ENCODE results near the gene RBM28. TPM values are rescaled to one million over a fixed set of nuclear protein-coding genes. Genes with fewer than 3 reads are reported as not detected.
A peak's percentile ranks its signal among the peaks of the same experiment; 100 is the strongest.
"Not testable (repeated sequence)": the region's sequence is repeated elsewhere in the genome, so short reads cannot be mapped to it uniquely, and the experiment has no call there.

Gene RBM28
- total RNA-seq, 1 donor from 2014 or later, result 6.7 TPM

DNA sequence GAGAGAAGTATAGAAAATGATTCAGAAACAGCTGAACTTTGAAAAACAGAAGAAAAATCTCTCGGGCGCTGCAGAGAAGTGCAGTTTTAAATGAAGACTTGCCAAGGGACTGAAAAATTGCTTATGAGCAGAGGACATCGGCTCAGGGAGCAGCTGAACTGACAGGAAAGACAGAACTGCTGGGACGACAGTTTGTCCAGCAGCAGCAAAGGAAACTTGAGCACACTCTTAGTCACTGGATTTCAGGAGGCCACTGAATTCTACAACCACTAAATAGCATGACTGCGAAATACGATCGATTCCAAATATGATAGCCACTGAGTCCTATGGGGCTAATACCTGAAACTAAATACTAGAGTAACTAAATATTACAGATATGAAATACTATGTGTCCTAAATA, 59.6 kb downstream of the RBM28 start:
- no peak for DNase-seq (ENCODE audit: low spot score)

DNA sequence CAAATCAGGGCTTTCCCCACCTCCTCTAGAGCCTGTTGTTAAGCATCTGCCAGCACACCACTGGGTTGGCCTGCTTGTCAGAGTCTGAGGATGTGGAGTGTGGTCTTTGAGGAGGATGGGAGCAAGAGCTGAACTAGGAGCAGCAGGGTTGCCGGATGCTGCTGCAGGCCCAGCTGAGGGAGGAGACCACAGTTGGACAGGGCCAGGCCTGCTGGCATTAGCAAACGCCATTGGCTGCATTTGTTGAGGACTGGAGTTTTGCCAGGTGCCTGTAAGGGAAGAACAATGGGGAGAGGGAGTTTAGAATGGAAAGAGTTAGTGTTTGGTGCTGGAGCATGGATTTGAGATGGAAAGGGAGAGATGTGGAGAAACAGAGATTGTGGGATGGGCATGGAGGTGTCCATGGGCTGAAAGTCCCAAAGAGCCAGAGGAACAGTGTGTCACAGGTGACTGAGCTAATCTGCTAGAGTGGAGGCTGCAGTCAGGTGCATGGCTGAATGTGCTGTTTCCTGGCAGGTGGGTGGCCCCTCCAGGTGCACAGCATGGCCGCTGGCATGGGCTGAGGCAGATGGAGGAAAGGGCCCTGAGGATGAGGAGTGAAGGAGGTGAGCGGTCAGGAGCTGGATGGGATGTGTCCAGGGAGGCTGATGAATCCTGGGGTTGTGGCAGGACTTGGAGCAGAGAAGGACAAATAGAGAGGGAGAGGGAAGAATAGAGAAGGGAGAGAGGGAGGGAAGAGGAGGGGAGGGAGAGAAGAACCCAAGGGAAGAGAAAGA, 61.9 kb downstream of the RBM28 start:
- no peak for DNase-seq (ENCODE audit: low spot score)

DNA sequence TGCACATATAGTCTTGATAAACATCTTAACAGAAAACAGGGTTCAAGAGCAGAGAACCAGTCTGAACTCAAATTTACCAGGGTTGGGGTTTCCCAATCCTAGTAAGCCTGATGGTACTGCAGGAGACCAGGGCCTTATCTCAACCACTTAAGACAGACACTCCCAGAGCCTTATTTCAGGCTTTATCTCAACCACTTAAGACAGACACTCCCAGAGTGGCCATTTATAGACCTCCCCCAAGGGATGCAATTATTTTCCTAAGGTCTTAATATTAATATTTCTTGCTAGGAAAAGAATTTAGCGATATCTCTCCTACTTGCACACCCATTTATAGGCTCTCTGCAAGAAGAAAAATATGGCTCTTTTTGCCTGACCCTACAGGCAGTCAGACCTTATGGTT, 63.3 kb downstream of the RBM28 start:
- not testable (repeated sequence) for DNase-seq (ENCODE audit: low spot score)

DNA sequence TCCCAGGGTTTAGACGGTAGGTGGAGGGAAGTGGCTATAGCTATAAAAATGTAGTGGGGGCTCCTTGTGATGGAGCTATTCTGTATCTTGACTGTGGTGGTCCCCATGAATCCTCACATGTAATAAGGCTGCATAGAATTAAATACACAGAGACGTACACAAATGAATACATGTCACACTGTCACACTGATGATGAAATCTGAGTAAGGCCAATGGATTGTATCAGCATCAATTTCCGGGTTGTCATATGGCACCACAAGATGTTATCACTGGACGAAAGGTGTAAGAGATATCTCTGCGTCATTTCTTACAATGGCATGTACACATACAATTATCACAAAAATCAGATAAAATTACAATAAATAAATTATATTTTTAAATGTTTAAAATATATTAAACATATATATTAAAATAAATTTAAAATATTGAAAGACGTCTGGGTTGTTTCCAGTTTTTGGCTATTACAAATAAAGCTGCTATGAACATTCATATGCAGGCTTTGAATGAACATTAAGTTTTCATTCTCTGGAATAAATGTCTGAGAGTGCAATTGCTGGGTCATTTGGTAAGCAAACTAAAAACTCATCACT, 64.5 kb downstream of the RBM28 start:
- DNase-seq (ENCODE audit: low spot score), result no peak

DNA sequence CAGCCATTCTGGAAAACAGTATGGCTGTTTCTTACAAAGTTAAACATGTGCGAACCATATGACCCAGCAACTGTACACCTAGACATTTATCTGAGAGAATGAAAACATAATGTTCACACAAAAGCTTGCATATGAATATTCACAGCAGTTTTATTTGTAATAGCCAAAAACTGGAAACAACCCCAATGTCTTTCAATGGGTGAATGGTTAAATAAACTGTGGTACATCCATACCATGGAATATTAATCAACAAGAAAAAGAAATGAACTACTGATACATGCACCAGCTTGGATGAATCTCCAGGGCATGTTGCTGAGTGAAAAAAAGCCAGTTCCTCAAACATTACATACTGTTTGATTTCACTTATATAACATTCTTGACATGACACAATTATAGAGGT, 65.3 kb downstream of the RBM28 start:
- no peak for DNase-seq (ENCODE audit: low spot score)

DNA sequence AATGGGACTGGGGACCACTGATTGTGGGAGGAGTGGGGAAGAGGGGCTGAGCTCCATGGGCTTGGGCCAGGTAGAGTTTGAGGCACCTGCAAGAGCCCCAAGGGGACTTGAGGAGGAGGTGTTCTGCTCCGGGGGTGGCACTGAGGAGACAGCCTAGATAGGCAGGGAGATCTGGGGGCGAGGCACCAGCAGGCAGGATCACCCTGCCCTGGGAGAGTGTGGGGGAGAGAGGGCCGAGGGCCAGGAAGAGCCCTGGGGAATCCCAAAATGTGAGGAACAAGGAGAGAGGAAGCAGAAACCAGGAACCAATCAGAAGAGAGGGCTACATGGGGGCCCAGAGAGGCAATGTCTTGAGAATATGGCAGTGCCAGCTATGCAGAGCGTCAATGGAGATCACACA, 68.0 kb downstream of the RBM28 start:
- DNase-seq (ENCODE audit: low spot score), result no peak

DNA sequence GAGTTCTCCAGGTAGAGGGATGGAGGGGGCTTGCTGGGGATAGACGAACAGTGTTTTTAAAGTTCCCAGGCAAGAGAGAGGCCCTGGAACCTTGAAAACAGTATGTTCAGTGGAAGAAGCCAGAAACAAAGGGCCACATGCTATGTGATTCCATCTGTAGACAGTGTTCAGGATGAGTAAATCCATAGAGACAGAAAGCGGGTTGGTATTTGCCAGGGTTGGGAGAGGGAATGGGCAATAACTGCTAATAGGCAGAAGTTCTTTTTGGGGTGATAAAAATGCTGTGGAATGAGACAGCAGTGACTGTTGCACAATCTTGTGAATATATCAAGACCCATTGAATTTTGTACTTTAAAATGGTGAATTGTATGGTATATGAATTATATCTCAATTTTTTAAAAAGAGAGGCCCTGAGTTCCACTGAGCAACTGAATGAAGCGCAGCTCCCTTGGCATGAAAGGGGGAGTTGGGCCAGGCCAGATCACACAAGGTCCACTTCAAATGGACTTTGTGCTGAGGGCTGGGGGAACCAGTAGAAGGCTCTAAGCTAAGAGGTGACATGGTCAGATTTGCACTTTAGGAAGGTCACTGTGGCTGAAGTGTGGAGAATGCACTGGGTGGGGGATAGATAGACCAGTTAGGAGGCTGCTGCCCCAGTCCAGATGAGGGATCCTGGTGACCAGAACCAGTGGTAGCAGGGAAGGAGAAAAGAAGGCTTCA, 68.7 kb downstream of the RBM28 start:
- DNase-seq (ENCODE audit: low spot score), result no peak

DNA sequence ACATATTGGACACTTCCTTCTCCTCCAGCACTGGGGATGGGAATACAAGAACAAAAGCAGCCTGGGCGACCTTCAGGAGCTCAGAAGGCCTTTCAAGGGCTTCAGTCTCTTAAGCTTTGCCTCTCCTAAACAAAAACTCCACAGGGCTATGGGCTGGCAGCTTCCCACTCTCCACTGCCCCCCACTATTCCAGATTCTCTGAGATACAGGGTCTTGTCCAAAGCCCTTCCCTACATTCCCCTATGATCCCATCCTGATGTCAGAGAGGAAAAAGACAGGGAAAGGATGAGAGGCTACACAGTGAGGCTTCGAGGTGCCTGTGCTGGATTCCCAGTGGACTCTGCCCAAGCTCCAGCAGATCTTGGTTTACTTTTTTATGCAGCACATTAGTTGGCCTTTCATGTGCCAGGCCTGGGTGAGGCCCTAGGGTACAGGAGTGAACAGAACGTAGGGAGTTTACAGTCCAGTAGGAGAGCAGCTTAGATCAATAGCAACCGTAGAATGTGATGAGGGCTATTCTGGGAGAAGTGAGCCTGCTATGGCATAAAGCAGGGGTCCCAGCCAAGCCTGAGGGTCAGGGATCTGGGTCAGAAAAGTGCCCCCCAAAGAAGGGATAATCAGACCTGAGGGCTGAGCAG, 69.3 kb downstream of the RBM28 start:
- no peak for DNase-seq (ENCODE audit: low spot score)

DNA sequence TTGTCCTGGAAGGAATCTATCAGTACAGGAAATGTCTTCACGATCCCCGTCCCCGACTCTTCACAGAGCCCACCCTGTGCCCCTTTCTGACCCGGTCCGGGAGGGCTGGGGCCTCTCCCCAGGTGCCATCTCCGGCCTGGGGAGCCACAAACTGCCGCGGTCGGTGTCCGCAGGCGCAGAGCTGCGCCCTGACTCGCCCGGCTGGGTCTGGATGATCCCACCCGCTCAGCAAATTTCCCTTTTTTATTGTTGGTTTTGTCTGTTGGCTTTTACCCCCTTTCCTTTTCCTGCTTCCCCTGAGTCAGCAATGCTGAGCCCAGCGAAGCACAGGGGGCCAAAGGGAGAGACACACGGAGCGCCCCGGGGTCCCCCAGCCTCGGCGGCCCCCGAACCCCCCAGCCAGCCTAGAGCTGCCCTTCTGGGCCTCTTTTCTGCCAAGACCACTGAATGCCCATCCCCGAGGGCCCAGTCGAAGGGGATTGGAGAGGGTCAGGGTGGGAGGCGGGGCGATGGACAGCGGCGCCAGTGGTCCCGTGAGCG, 71.7 kb downstream of the RBM28 start:
- DNase-seq (ENCODE audit: low spot score), result no peak

DNA sequence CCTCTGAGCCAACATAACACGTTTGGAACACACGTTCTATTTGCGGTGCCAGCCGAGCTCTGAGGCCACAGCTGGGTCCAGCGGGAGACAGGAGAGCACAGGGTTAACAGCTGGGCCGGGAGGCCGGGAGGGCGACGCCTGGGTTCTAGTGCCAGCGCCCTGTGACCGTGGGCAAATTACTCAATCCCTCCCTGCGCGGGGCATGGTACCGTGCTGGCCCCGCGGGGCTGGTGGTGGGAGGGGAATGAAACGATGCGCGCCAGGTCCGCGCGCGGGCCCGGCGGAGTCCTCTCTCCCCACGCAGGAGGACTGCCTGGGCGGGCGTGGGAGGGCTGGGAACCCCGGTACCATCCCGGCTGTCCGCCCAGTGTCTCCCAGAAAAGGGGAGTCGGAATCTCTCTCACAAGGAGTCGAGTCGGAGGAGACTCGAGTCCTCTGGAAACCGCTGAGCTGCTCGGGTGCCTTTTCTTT, 72.2 kb downstream of the RBM28 start:
- no peak for DNase-seq (ENCODE audit: low spot score)

DNA sequence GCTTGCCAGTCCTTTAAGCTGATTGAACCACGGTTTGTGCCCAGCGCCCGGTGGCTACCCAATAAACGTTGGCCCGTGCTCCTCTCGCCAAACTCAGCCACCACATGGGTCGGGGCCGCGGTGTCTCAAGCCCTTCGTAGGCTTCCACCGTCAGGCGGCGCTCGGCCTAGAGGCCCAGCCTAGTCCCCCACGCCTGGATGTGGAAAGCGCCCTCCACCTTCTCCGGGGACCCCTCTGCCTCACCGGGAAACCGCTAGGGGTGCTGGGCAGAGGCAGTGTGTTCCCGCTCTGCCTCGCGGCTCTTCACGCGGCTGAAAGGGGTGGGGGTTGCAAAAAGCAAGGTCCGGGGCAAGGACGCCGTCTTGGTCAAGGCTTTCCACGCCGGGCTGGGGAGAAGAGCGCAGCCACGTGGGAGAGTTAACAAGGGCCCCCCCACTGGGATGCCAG, 72.9 kb downstream of the RBM28 start:
- DNase-seq (ENCODE audit: low spot score), result no peak

DNA sequence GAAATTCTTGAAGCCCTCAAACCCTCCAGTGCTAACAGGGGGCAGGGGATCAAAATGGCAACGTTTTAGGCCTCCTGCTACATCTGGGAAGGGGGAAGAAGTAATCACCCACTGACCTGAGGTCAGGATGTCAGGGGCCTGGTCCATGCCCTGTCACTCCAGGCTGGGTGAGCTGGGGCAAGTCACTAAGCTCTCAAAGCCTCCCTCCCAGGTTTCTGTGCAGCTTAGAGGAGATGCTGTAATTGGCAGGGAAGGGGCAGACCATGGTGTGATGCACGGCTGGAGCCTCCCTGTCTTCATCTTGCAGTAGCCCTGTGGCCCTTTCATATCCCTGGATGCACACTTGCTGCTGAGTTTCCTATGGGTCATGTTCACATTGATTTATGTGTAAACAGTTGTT, 75.5 kb downstream of the RBM28 start:
- DNase-seq (ENCODE audit: low spot score), result no peak

DNA sequence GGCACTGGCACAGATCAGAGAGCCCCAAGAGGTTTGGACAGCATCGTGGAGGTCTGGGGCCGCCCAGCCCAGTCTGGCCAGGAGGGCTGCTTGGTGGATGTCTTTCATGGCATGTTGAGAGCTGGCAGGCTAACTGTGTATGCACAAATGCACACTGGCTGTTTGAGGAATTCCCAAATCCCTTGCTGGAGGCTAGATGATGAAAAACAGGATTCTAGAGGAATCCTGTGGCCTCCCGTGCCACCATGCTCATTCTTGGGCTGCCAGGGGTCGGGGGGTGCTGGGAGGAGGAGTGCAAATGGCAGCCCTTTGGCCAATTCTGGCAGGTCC, 76.1 kb downstream of the RBM28 start:
- DNase-seq (ENCODE audit: low spot score), result no peak

DNA sequence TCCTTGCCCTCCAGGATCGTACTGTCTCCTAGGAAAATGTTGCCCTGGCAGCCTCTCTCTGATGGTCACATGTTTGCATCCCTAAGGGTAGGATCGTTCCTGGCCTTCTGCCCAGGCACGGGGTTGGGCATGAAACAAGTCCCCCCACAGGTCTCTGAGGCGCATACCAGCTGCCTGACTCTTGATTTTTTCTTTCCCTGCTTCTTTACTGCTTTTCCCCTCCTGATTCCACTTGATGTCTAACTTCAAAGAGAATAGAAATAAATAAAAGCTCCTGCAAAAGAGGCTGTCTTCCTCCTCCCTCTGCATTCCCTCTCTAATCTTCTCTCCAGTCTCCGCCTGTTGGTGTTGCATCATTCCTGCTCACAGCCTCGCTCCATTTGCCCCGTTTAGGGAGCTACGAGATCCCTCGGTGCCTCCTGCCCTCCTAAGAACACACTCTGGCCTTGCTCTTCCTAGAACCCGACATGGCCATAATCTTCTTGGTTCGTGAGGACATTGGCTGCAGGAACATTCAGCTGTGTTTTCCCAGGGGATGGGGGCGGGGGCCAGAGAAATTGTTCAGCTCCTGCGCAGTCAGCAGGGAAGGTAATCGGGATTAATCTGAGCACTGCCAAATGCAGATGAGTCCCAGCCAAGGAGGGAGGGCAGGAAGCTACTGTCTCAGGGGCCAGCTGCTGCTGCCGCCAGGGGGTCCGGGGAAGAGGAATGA, 76.7 kb downstream of the RBM28 start:
- DNase-seq (ENCODE audit: low spot score), result peak; percentile 97

DNA sequence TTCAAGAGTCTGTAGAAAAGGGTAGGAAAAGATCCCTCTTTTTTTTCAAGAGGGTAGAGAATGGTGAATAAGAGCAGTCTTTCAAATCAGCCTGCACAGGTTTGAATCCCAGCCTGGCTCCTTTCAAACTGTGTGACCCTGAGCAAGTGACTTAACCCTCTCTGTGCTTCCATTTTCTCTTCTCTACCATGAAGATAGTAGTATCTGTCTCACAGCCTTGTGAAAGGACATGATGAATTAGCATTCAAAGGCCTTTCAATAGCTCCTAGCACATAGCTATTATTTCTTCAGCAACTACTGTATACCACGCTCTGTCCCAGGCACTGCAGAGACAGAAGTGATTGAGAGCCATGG, 77.2 kb downstream of the RBM28 start:
- no peak for DNase-seq (ENCODE audit: low spot score)

DNA sequence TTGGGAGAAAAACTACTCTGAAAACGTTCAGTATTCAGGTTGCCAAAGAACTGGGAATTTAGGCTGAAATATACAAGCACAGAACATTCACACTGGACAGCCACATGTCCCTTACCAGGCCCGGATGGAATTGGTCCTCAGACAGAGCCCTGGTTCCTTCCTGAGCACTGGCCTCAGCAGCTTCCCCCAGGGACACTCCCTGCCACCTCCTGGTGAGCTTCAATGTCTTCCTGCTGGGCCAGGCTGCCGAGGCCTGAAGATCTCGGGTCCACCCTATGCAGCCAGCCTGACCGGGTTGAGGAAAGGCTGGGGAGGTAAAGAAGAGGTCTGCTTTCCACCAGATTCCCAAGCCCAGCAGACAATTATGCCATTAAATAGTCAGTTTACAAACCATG, 77.8 kb downstream of the RBM28 start:
- DNase-seq (ENCODE audit: low spot score), result no peak

DNA sequence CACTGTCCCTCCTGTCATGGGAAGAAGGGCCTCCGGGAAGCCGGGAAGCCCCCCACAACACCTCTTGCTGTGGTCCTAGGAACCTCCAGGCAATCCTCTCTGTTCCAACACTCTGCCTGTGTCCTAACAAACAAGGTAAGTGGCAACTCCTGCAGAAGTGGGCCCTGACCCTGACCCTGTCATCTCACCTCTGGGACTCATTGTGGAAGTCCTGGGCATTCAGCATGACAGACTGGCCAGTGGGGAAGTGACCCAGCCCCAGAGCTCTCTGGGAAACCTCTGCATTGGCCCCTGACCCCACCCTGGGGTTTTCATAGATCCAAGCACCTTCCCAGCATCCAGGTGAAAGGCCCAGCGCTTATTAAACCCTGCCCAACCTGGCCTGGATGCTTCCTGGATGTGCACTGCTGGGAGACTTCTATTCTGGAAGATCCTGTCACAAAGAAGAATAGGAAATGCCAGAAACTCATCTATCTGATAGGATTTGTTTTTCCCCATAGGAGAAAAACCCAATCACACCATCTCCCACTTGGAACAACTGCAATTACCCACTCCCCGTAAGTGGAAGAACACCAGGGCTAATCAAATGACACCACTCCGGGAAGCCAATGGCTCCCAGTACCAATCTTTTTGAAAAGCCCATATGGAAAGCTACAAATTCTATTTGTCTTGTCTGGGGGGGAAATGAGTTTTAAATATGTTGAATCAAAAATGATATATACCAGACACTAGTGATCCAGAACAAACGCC, 78.4 kb downstream of the RBM28 start:
- no peak for DNase-seq (ENCODE audit: low spot score)

DNA sequence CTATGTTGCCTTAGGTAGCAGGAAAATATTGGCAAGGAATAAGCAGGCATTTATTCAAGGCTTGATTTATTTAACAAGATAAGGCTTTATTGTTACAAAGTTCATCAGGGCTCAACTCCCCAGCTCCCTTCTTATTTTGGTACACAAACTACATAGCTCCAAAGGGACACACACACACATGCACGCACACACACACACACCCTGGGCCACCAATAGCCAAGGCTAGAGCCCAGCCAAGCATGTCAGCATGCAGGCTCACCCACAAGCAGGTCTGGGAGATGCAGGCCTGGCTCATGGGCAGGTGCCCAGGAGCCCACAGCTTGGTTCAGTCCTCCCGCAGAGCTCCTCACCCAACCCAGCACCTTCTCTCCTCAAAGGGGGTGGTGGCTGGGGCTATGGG, 79.2 kb downstream of the RBM28 start:
- DNase-seq (ENCODE audit: low spot score), result no peak

DNA sequence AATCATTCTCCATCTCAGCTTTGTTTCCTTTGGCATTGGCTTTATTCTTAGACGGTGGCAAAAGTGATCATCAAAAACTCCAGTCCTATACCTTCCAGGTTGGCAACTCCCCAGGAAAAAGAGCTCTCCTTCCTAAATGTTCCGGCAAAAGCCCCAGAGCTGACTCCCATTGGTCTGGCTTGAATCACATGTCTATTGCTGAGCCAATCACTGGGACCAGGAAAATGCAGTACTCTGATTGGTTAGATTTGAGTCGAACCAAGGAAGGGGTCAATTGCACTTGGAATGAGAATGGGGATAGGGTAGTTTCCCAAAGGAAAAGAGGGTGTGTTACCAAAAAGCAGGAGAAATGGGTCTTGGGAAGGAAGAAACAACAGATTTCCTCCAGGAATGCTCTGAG, 80.3 kb downstream of the RBM28 start:
- no peak for DNase-seq (ENCODE audit: low spot score)

DNA sequence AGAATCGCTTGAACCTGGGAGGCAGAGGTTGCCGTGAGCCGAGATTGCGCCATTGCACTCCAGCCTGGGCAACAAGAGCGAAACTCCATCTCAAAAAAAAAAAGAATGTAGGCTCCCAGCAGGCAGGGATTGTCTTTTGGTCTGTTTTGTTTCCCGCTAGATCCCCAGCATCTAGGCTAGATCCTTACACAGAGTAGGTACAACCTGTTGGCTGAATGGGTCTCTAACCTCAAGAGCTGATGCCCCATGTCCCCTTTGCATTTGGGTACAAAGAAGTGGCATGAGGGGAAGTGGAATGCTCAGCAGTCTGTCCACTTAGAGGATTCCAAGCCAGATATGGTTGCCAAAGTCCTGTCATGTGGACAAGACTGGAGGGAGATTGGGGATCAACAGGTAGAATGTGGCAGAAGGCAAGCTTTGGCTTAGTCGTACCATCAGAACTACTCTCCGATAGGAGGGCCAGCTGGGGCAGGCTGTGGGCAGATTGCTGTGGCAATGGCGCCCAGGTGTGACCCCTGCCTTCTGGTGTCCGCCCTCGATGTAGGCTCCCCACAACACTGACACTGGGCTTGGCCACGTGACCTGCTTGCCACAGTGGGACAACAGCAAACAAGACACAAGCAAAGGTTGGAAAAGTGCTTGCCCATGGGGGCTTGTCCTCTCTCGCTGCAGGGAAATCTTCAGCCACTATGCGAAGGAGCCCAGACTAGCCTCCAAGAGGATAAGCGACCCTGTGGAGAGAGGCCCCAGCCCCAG, 81.3 kb downstream of the RBM28 start:
- DNase-seq (ENCODE audit: low spot score), result no peak

Data from umbilical cord (tissue), 2 donors.